Spleen (tissue), 7 donors: ENCODE results near the gene TAC3.

Experiments
- POLR2A ChIP-seq, 3 donors: fragments of 450-650 bp; IDR thresholded peaks; one replicate each; pipeline ENCODE4 v1.5.1; 2017; ENCODE audit warnings: antibody characterized with exemption in 3 of 3, mild to moderate bottlenecking in 1 of 3
- TF ChIP-seq, protein P1 (sequence below), 11 experiments: fragments of 200-600 bp in 7 of 11; fragments of 450-650 bp in 4 of 11; sonication (generic) in 4 of 11; IDR thresholded peaks in 8 of 11; conservative IDR thresholded peaks in 3 of 11; 1 replicate in 7 of 11; 2 replicates in 4 of 11; pipeline versions ENCODE4 v1.4.0 to v1.8.0; 2016 to 2021; ENCODE audit warnings: antibody characterized with exemption in 11 of 11, inconsistent platforms in 4 of 11, mild to moderate bottlenecking in 1 of 11
- donor health status: DM: no; HTN: no; CAD: no; lungs with moderate emphysema.
- donor health status: DM: no; HTN: no; CAD: no.
- donor health status: DM: no; HTN: no; CAD: no.

DNA sequence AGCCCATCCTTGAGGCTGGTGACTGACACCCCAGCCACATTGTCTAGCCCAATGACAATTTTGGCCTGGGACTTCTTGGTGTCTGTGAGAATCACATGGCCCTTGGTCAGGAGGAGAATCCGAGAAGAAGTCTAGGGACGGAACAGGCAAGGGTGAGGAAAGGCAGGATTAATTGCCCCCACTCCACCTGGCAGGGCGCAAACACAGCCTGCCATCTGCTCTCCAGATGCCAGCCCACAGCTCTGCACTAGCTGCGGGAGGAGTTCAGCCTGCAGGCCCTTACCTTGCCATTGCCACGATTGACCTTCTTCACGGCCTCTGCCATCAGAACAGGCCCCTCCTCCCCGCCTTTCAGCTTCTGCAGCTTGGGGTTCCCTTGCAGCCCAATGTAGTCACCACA, 13.1 kb upstream of the TAC3 start:
- TF ChIP-seq POLR2A (IDR thresholded peaks at IDR 0.05), result no peak
- TF ChIP-seq, protein P1, sequence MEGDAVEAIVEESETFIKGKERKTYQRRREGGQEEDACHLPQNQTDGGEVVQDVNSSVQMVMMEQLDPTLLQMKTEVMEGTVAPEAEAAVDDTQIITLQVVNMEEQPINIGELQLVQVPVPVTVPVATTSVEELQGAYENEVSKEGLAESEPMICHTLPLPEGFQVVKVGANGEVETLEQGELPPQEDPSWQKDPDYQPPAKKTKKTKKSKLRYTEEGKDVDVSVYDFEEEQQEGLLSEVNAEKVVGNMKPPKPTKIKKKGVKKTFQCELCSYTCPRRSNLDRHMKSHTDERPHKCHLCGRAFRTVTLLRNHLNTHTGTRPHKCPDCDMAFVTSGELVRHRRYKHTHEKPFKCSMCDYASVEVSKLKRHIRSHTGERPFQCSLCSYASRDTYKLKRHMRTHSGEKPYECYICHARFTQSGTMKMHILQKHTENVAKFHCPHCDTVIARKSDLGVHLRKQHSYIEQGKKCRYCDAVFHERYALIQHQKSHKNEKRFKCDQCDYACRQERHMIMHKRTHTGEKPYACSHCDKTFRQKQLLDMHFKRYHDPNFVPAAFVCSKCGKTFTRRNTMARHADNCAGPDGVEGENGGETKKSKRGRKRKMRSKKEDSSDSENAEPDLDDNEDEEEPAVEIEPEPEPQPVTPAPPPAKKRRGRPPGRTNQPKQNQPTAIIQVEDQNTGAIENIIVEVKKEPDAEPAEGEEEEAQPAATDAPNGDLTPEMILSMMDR (IDR thresholded peaks at IDR 0.05 in 8 of 11, conservative IDR thresholded peaks at IDR 0.05 in 3 of 11), result no peak
